PC-3 (cell line): ENCODE results near the gene GRK2. TPM values are rescaled to one million over a fixed set of nuclear protein-coding genes. Genes with fewer than 3 reads are reported as not detected.

ENCODE experiments used
- ATAC-seq: fragments of 200-7000 bp; cut with Tn5 transposase; 2 replicates; pipeline ENCODE4 v1.9.1; 2020; ENCODE audit warnings: mild to moderate bottlenecking, moderate library complexity
- BruUV-seq: library from RNA; stranded (reverse); fragments of 400-500 nt; replicated peaks from 2 replicates; lab custom pipeline; 2021; lab: Mats Ljungman, UMichigan
- CTCF ChIA-PET: fragments of 300-600 bp; sonication (Branson Sonifier 250); formaldehyde crosslinking; loops from one replicate; lab custom pipeline; 2022; ENCODE audit warnings: antibody characterized with exemption; lab: Charles Lee
- POLR2A ChIA-PET: fragments of 300-600 bp; sonication (Branson Sonifier 250); formaldehyde crosslinking; loops from one replicate; lab custom pipeline; 2022; ENCODE audit warnings: antibody characterized with exemption; ENCODE audit not compliant: unreplicated experiment; lab: Charles Lee
- DNase-seq: peaks from one replicate; pipeline ENCODE4 v3.0.0-alpha.2; 2015
- H2AFZ ChIP-seq: fragments of 300-600 bp; sonication (generic); 2 replicates; pipeline ENCODE4 v1.6.0; 2016; ENCODE audit warnings: antibody characterized with exemption, low read length
- H3F3A ChIP-seq: fragments of 300-600 bp; sonication (generic); one replicate; pipeline ENCODE4 v1.6.0; 2017; ENCODE audit warnings: antibody characterized with exemption, low read length, control low read depth, mild to moderate bottlenecking; ENCODE audit not compliant: unreplicated experiment
- H3K27ac ChIP-seq: fragments of 300-600 bp; sonication (generic); 2 replicates; pipeline ENCODE4 v1.5.1; 2016; ENCODE audit warnings: mild to moderate bottlenecking, low read length
- H3K27me3 ChIP-seq: fragments of 300-600 bp; sonication (generic); 2 replicates; pipeline ENCODE4 v1.6.1; 2016; ENCODE audit warnings: low read length, mixed read lengths
- H3K36me3 ChIP-seq: fragments of 300-600 bp; sonication (generic); 2 replicates; pipeline ENCODE4 v1.6.1; 2016; ENCODE audit warnings: low read depth, mixed run types, low read length, mixed read lengths
- H3K4me1 ChIP-seq: fragments of 300-600 bp; sonication (generic); 2 replicates; pipeline ENCODE4 v1.5.1; 2016; ENCODE audit warnings: low read length; ENCODE audit not compliant: insufficient read depth
- H3K4me2 ChIP-seq: fragments of 300-600 bp; sonication (generic); 2 replicates; pipeline ENCODE4 v1.6.0; 2016; ENCODE audit warnings: low read length
- H3K4me3 ChIP-seq: fragments of 300-600 bp; sonication (generic); 2 replicates; pipeline ENCODE4 v1.5.1; 2016; ENCODE audit warnings: mild to moderate bottlenecking, low read length, mixed read lengths
- H3K79me2 ChIP-seq: fragments of 300-600 bp; sonication (generic); 2 replicates; pipeline ENCODE4 v1.6.1; 2017; ENCODE audit warnings: low read length, mixed read lengths
- H3K9ac ChIP-seq: fragments of 300-600 bp; sonication (generic); 2 replicates; pipeline ENCODE4 v1.6.0; 2016; ENCODE audit warnings: mild to moderate bottlenecking, low read length
- H3K9me2 ChIP-seq: fragments of 300-600 bp; sonication (generic); replicated peaks from 2 replicates; pipeline ENCODE4 v1.6.1; 2016; ENCODE audit warnings: mixed run types, low read length, mixed read lengths
- H3K9me3 ChIP-seq: fragments of 300-600 bp; sonication (generic); 2 replicates; pipeline ENCODE4 v1.6.1; 2016; ENCODE audit warnings: low read length, mixed read lengths
- H4K20me1 ChIP-seq: fragments of 300-600 bp; sonication (generic); 2 replicates; pipeline ENCODE4 v1.6.1; 2016; ENCODE audit warnings: low read length, mixed read lengths
- CTCF ChIP-seq: fragments of 300-600 bp; sonication (generic); conservative IDR thresholded peaks from 2 replicates; pipeline ENCODE4 v1.5.1; 2017; ENCODE audit warnings: antibody characterized with exemption, low read depth, mild to moderate bottlenecking, low read length
- EZH2 ChIP-seq: fragments of 300-600 bp; sonication (generic); IDR thresholded peaks from one replicate; pipeline ENCODE4 v1.6.1; 2017; ENCODE audit warnings: antibody characterized with exemption, mild to moderate bottlenecking, low read length; ENCODE audit not compliant: unreplicated experiment
- EZH2phosphoT487 ChIP-seq: fragments of 300-600 bp; sonication (generic); IDR thresholded peaks from 2 replicates; pipeline ENCODE4 v1.6.1; 2018; ENCODE audit warnings: mild to moderate bottlenecking, antibody characterized with exemption, low read length, borderline replicate concordance
- intact Hi-C: fragments of 100-400 bp; cut with micrococcal nuclease; formaldehyde crosslinking; loops from 2 replicates; pipeline ENCODE4 v1.9.0; 2023
- total RNA-seq: library from RNA; depleted of rRNA; stranded (reverse); fragments of >200 nt; gene quantifications from 2 replicates; pipeline ENCODE4 v1.2.3, GENCODE V29; 2014

The GRK2 gene
- total RNA-seq, 1 experiment from 2014 or later = 103 TPM

- Histone ChIP-seq H3K9me2 (no peaks in the 10 kb centered on the region), H3K79me2 (peaks cover 12% of the 10 kb centered on the region), H3K27me3 (no peaks in the 10 kb centered on the region), H3K27ac (no peak overlapping the region), H3K9ac (no peak overlapping the region), H2AFZ (no peak overlapping the region), H4K20me1 (no peaks in the 10 kb centered on the region), H3K4me3 (no peak overlapping the region), H3K9me3 (no peaks in the 10 kb centered on the region), H3K4me2 (no peak overlapping the region), H3F3A (no peaks in the 10 kb centered on the region), H3K4me1 (no peaks in the 10 kb centered on the region), H3K36me3 (peaks cover 53% of the 10 kb centered on the region)
- ChIA-PET CTCF (no interaction called here), POLR2A (no interaction called here)
- DNase-seq (no peak), ATAC-seq (no peak)
- no TSS peak for BruUV-seq
- intact Hi-C loops = no loop called here
- TF ChIP-seq EZH2phosphoT487 (no peak), EZH2 (no peak), CTCF (no peak)
These were observed 14.7 kb downstream of the GRK2 start for GRCh38 chr11:67280788-67281551.

GRCh38 chr11:67281552-67282150 lies 15.4 kb downstream of the GRK2 start:
- H3K9me2 ChIP-seq = no peaks in the 10 kb centered on the region
- peaks cover 53% of the 10 kb centered on the region for H3K36me3 ChIP-seq
- TF ChIP-seq CTCF = no peak
- no peak for TF ChIP-seq EZH2
- no peak for TF ChIP-seq EZH2phosphoT487
- no peak overlapping the region for H3K27ac ChIP-seq
- H4K20me1 ChIP-seq = no peaks in the 10 kb centered on the region
- DNase-seq = no peak
- H2AFZ ChIP-seq = no peak overlapping the region
- H3K9me3 ChIP-seq = no peaks in the 10 kb centered on the region
- H3K4me3 ChIP-seq = no peak overlapping the region
- intact Hi-C loops = no loop called here
- H3K9ac ChIP-seq = no peak overlapping the region
- no peak overlapping the region for H3K4me2 ChIP-seq
- CTCF ChIA-PET = no interaction called here
- H3F3A ChIP-seq = no peaks in the 10 kb centered on the region
- ATAC-seq = no peak
- no peaks in the 10 kb centered on the region for H3K4me1 ChIP-seq
- no peaks in the 10 kb centered on the region for H3K27me3 ChIP-seq
- POLR2A ChIA-PET = no interaction called here
- H3K79me2 ChIP-seq = peaks cover 7% of the 10 kb centered on the region
- BruUV-seq = no TSS peak
